Measurements from ENCODE around the gene KCNT2.

KCNT2 gene

DNA sequence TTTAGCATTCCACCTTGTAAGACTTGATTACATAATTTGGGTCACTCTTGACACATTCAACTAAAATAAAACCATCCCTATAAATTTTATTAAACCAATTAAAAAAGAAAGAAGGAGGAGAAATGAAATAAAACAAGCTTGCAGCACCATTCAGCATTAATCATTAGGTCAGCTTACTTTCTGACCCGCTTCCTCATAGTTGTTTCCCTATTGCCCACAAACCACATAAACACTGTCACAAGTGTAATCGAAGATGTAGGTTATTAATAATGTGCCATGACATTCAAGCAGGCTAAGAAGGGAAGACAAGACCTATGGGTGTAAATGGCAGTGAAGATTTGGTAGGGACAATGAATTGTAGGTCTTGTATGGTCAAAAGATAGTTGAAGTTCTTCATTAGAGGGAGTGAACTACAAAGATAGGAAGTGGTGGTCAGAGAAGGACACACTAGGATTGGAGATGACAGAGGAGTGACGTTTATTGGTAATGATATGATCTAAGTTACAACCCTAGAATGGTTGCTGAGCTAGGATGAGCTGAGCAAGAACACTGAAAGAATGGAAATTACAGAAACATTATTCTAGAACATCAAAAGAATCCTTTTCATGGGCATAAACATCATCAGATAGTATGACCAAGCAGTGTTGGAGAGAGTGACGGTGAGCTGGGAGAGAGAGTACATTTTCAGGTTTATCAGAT is 231.5 kb downstream of the KCNT2 start:
- no peak for DNase-seq (ENCODE audit: low read depth)
- H3K4me3 ChIP-seq (ENCODE audit: control insufficient read depth, low read depth, low read length), result no peak overlapping the region
- TF ChIP-seq, protein P1, sequence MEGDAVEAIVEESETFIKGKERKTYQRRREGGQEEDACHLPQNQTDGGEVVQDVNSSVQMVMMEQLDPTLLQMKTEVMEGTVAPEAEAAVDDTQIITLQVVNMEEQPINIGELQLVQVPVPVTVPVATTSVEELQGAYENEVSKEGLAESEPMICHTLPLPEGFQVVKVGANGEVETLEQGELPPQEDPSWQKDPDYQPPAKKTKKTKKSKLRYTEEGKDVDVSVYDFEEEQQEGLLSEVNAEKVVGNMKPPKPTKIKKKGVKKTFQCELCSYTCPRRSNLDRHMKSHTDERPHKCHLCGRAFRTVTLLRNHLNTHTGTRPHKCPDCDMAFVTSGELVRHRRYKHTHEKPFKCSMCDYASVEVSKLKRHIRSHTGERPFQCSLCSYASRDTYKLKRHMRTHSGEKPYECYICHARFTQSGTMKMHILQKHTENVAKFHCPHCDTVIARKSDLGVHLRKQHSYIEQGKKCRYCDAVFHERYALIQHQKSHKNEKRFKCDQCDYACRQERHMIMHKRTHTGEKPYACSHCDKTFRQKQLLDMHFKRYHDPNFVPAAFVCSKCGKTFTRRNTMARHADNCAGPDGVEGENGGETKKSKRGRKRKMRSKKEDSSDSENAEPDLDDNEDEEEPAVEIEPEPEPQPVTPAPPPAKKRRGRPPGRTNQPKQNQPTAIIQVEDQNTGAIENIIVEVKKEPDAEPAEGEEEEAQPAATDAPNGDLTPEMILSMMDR (conservative IDR thresholded peaks at IDR 0.05; ENCODE audit: control insufficient read depth, insufficient read depth, low read depth, low read length), result no peak

DNA sequence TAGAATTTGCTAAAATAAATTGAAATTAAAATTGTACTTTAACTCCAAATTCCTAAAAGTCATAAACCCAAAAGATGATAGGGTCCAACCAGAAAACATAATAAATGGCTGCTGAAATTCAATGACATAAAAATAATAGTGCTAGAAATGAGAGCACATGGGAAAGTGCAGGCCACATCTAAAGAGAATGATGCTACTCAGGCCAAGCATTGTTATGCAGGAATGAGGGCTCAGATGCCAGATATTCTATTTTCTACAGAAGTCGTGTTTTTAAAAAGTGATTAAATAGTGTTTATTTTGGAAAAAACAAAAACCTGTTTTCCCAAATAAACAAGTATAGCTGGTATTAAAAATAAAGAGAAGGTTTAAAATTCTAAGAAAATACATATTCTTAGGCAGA is 234.4 kb downstream of the KCNT2 start:
- H3K4me3 ChIP-seq (ENCODE audit: control insufficient read depth, low read depth, low read length), result no peak overlapping the region
- DNase-seq (ENCODE audit: low read depth), result no peak

DNA sequence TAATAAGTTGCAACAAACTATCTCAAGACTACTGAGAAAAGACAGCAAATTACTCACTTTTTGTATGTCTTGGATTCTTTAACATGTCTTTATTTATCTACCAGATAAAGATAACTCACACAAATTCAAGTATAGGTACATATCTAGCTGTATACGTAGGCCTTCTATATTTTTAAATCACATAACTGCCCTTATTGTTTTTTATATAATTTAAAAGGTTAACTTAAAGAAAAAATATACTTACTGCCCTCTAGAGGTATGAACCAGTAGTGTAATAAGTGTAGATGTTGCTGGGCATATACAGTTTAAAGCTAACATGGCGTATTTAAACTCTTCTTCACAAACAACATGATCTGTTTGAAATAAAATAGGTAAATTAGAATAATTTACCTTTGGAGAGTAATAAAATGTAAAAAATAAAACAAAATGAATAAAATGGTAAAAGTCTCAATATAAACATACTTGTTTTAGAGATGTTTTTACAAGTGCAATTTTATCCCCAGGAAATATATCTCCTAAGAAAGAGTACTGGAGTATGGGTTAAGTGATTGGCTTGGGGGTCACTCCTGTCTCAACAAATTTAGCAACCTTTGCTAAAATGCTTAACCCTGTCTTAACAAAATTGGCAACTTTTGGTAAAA is 235.2 kb downstream of the KCNT2 start:
- peak; percentile 58 for DNase-seq (ENCODE audit: low read depth)

More for the DNA sequence above, 234.4 kb downstream of the KCNT2 start:
- TF ChIP-seq, protein P1 (conservative IDR thresholded peaks at IDR 0.05; ENCODE audit: control insufficient read depth, insufficient read depth, low read depth, low read length), result no peak

GRCh38 chr1:196367838-196368237 is 240.4 kb downstream of the KCNT2 start:
- TF ChIP-seq, protein P1 (conservative IDR thresholded peaks at IDR 0.05; ENCODE audit: control insufficient read depth, insufficient read depth, low read depth, low read length), result no peak

More for the DNA sequence above, 235.2 kb downstream of the KCNT2 start:
- TF ChIP-seq, protein P1 (conservative IDR thresholded peaks at IDR 0.05; ENCODE audit: control insufficient read depth, insufficient read depth, low read depth, low read length), result peak; percentile 51
- H3K4me3 ChIP-seq (ENCODE audit: control insufficient read depth, low read depth, low read length), result no peak overlapping the region

GRCh38 chr1:196366817-196367495 is 241.3 kb downstream of the KCNT2 start:
- TF ChIP-seq, protein P1 (conservative IDR thresholded peaks at IDR 0.05; ENCODE audit: control insufficient read depth, insufficient read depth, low read depth, low read length), result no peak
- no peak overlapping the region for H3K4me3 ChIP-seq (ENCODE audit: control insufficient read depth, low read depth, low read length)
- peak; percentile 8 for DNase-seq (ENCODE audit: low read depth)

More at GRCh38 chr1:196367838-196368237, 240.4 kb downstream of the KCNT2 start:
- no peak overlapping the region for H3K4me3 ChIP-seq (ENCODE audit: control insufficient read depth, low read depth, low read length)
- DNase-seq (ENCODE audit: low read depth), result no peak

DNA sequence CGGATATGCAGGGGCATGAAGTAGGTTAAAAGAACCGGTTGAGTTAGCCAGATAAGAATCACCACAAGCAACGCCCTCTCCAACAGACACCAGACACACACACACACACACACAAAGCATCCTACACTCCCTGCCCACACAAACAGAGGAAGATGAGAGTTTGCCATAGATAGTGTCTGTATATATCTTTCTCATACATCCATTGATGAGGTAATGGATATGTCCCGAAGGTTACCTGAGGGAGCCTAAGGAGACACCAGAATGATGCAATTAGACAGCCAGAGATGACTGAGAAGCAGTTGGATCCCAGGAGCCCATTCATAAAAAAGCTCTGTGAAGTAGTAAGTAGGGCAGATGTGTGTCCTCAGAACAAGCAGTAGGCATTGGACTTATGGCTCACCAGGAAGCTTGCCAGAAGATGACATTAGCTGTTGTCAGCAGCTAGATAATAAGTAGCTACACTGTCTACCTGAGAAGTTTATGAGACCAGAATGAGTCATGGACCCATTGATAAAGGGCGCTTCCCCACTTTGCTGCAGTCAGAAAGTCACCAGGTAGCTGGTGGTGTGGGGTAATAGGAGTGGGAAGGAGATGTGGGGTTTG is 247.0 kb downstream of the KCNT2 start:
- DNase-seq (ENCODE audit: low read depth), result peak; percentile 58
- TF ChIP-seq, protein P1 (conservative IDR thresholded peaks at IDR 0.05; ENCODE audit: control insufficient read depth, insufficient read depth, low read depth, low read length), result no peak
- H3K4me3 ChIP-seq (ENCODE audit: control insufficient read depth, low read depth, low read length), result no peak overlapping the region
